CD14-positive monocyte (primary cell): ENCODE data around the gene APC2. TPM values are rescaled to one million over a fixed set of nuclear protein-coding genes. Genes with fewer than 3 reads are reported as not detected.
A peak's percentile ranks its signal among the peaks of the same experiment; 100 is the strongest.

Experiments
- DNase-seq, 3 donors: peaks; one replicate each; pipeline ENCODE4 v3.0.0-alpha.2; 2011 to 2022
- H2AFZ ChIP-seq: 2 replicates; pipeline ENCODE4 v1.6.0; 2012; ENCODE audit warnings: mild to moderate bottlenecking, low read depth, low read length, inconsistent platforms; ENCODE audit not compliant: insufficient read depth, poor library complexity, severe bottlenecking
- H3K27ac ChIP-seq, 2 donors: 1 replicate in 1 of 2; 2 replicates in 1 of 2; pipeline ENCODE4 v1.5.1; 2012 to 2013; ENCODE audit warnings: low read length in 2 of 2, control low read depth in 1 of 2, inconsistent platforms in 1 of 2, low read depth in 1 of 2, mild to moderate bottlenecking in 1 of 2
- H3K27me3 ChIP-seq, 2 donors: one replicate each; pipeline versions ENCODE4 v1.6.0 to v1.6.1; 2011 to 2013; ENCODE audit warnings: low read length in 2 of 2; ENCODE audit not compliant: control insufficient read depth in 2 of 2, insufficient read depth in 2 of 2
- H3K36me3 ChIP-seq, 2 donors: replicated peaks in 1 of 2; 1 replicate in 1 of 2; 2 replicates in 1 of 2; pipeline versions ENCODE4 v1.5.1 to v1.6.1; 2012 to 2013; ENCODE audit warnings: low read length in 2 of 2, control low read depth in 1 of 2, inconsistent platforms in 1 of 2, mild to moderate bottlenecking in 1 of 2; ENCODE audit not compliant: insufficient read depth in 2 of 2, control insufficient read depth in 1 of 2
- H3K4me1 ChIP-seq, 2 donors: 1 replicate in 1 of 2; 2 replicates in 1 of 2; pipeline versions ENCODE4 v1.5.1 to v1.6.1; 2012 to 2013; ENCODE audit warnings: low read length in 2 of 2, control low read depth in 1 of 2, inconsistent platforms in 1 of 2, mild to moderate bottlenecking in 1 of 2, moderate library complexity in 1 of 2; ENCODE audit not compliant: insufficient read depth in 2 of 2, control insufficient read depth in 1 of 2
- H3K4me2 ChIP-seq: replicated peaks from 2 replicates; pipeline ENCODE3; 2012; ENCODE audit warnings: low read length, moderate library complexity, mild to moderate bottlenecking; ENCODE audit not compliant: poor library complexity, severe bottlenecking; ENCODE audit errors: extremely low read depth
- H3K4me3 ChIP-seq, 3 experiments: fragments of 200-600 bp in 1 of 3; sonication (generic) in 1 of 3; replicated peaks in 1 of 3; 1 replicate in 2 of 3; 2 replicates in 1 of 3; pipeline ENCODE4 v1.5.1; 2011 to 2013; ENCODE audit warnings: low read length in 3 of 3, mild to moderate bottlenecking in 3 of 3, control low read depth in 2 of 3, low read depth in 2 of 3, inconsistent platforms in 1 of 3, moderate library complexity in 1 of 3
- H3K79me2 ChIP-seq: 2 replicates; pipeline ENCODE4 v1.6.0; 2012; ENCODE audit warnings: mild to moderate bottlenecking, control low read depth, inconsistent platforms, low read length, moderate library complexity; ENCODE audit not compliant: insufficient read depth
- H3K9ac ChIP-seq: 2 replicates; pipeline ENCODE4 v1.6.0; 2017; ENCODE audit warnings: low read length, mild to moderate bottlenecking; ENCODE audit not compliant: insufficient read depth, poor library complexity, severe bottlenecking
- H3K9me3 ChIP-seq, 2 donors: replicated peaks in 1 of 2; 1 replicate in 1 of 2; 2 replicates in 1 of 2; pipeline versions ENCODE4 v1.5.1 to v1.6.1; 2012 to 2013; ENCODE audit warnings: low read length in 2 of 2, control low read depth in 1 of 2; ENCODE audit not compliant: control insufficient read depth in 1 of 2, insufficient read depth in 1 of 2
- H4K20me1 ChIP-seq: 2 replicates; pipeline ENCODE4 v1.6.0; 2012; ENCODE audit warnings: mild to moderate bottlenecking, low read length, control low read depth, moderate library complexity; ENCODE audit not compliant: insufficient read depth
- H3K27ac Mint-ChIP-seq, 7 donors: one replicate each; pipeline ENCODE4 v1.8.0; 2020; ENCODE audit warnings: mild to moderate bottlenecking in 7 of 7, mixed read lengths in 7 of 7, moderate library complexity in 6 of 7, inconsistent platforms in 2 of 7
- H3K27me3 Mint-ChIP-seq, 3 donors: one replicate each; pipeline ENCODE4 v1.8.0; 2021 to 2022; ENCODE audit warnings: low read depth in 3 of 3, mild to moderate bottlenecking in 3 of 3, mixed read lengths in 3 of 3, moderate library complexity in 3 of 3, inconsistent platforms in 1 of 3
- H3K36me3 Mint-ChIP-seq, 2 donors: one replicate each; pipeline ENCODE4 v1.8.0; 2020; ENCODE audit warnings: mixed read lengths in 2 of 2, inconsistent platforms in 1 of 2, mild to moderate bottlenecking in 1 of 2
- H3K4me1 Mint-ChIP-seq: one replicate; pipeline ENCODE4 v1.8.0; 2020; ENCODE audit warnings: mild to moderate bottlenecking, mixed read lengths
- H3K4me3 Mint-ChIP-seq, 2 donors: one replicate each; pipeline ENCODE4 v1.8.0; 2020; ENCODE audit warnings: mild to moderate bottlenecking in 2 of 2, mixed read lengths in 2 of 2, moderate library complexity in 1 of 2
- H3K9me3 Mint-ChIP-seq, 7 donors: one replicate each; pipeline ENCODE4 v1.8.0; 2020 to 2022; ENCODE audit warnings: mixed read lengths in 7 of 7, mild to moderate bottlenecking in 6 of 7, moderate library complexity in 6 of 7, inconsistent platforms in 2 of 7
- WGBS: methylation state at CpG from one replicate; pipeline ENCODE4 v1.1.5; 2013; ENCODE audit warnings: missing lambda C conversion rate; ENCODE audit not compliant: insufficient coverage; 5-methylcytosine and 5-hydroxymethylcytosine counted together
- intact Hi-C, 2 donors: fragments of 100-400 bp; cut with micrococcal nuclease; formaldehyde crosslinking; loops; one replicate each; pipeline versions ENCODE4 v1.15.0 to v1.15.1; 2023
- polyA plus RNA-seq, 3 donors: library from polyadenylated mRNA; depleted of rRNA in 1 of 3; unstranded in 2 of 3; stranded (reverse) in 1 of 3; fragments of 300-500 nt in 2 of 3; fragments of >200 nt in 1 of 3; fragmentation: Illumina TruSeq in 2 of 3; gene quantifications; 1 replicate in 2 of 3; 2 replicates in 1 of 3; pipeline ENCODE4 v1.2.3, GENCODE V29; 2012 to 2021
- TF ChIP-seq, protein P1 (sequence below): fragments of 200-600 bp; IDR thresholded peaks from one replicate; pipeline ENCODE4 v1.8.0; 2022; ENCODE audit warnings: antibody characterized with exemption, mild to moderate bottlenecking

Gene APC2
- polyA plus RNA-seq, 3 donors = 0.04 TPM; not detected in 2

DNA sequence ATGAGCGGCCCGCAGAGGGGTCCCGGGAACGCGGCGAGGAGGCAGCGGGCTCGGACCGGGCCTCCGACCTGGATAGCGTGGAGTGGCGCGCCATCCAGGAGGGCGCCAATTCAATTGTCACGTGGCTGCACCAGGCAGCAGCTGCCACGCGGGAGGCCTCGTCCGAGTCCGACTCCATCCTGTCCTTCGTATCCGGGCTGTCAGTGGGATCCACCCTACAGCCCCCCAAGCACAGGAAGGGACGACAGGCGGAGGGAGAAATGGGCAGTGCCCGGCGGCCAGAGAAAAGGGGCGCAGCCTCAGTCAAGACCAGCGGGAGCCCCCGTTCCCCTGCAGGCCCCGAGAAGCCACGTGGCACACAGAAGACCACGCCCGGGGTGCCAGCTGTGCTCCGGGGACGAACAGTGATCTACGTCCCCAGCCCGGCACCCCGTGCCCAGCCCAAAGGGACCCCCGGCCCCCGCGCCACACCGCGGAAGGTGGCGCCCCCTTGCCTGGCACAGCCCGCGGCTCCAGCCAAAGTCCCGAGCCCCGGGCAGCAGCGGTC, 18.4 kb downstream of the APC2 start:
- TF ChIP-seq, protein P1, sequence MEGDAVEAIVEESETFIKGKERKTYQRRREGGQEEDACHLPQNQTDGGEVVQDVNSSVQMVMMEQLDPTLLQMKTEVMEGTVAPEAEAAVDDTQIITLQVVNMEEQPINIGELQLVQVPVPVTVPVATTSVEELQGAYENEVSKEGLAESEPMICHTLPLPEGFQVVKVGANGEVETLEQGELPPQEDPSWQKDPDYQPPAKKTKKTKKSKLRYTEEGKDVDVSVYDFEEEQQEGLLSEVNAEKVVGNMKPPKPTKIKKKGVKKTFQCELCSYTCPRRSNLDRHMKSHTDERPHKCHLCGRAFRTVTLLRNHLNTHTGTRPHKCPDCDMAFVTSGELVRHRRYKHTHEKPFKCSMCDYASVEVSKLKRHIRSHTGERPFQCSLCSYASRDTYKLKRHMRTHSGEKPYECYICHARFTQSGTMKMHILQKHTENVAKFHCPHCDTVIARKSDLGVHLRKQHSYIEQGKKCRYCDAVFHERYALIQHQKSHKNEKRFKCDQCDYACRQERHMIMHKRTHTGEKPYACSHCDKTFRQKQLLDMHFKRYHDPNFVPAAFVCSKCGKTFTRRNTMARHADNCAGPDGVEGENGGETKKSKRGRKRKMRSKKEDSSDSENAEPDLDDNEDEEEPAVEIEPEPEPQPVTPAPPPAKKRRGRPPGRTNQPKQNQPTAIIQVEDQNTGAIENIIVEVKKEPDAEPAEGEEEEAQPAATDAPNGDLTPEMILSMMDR = no peak
- Histone ChIP-seq H3K79me2 (no peaks in the 10 kb centered on the region), H3K9me3 (peaks cover 8 to 17% of the 10 kb centered on the region in 2 donors), H2AFZ (no peak overlapping the region), H3K4me3 (no peak overlapping the region), H3K9ac (no peak overlapping the region), H3K4me2 (peak overlapping the region; percentile 2), H3K27ac (no peak overlapping the region), H3K27me3 (peaks cover 61 to 67% of the 10 kb centered on the region in 2 donors), H3K4me1 (peaks cover 25 to 41% of the 10 kb centered on the region in 2 donors), H3K36me3 (no peaks in the 10 kb centered on the region), H4K20me1 (peaks cover 84% of the 10 kb centered on the region)
- no peak for DNase-seq
- H3K36me3 Mint-ChIP-seq = peaks cover 0 to 3% of the 10 kb centered on the region in 2 donors
- H3K9me3 Mint-ChIP-seq = peaks cover 0 to 19% (median 2%) of the 10 kb centered on the region in 7 donors
- H3K4me1 Mint-ChIP-seq = peaks cover 19% of the 10 kb centered on the region
- no peak overlapping the region for H3K27ac Mint-ChIP-seq
- peaks cover 47 to 83% (median 60%) of the 10 kb centered on the region in 3 donors for H3K27me3 Mint-ChIP-seq
- H3K4me3 Mint-ChIP-seq = peak overlapping the region in 1 of 2 donors; percentile 26
- 4% methylated on average over 49 of the region's 49 CpGs for WGBS
- intact Hi-C loops = no loop called here

- Histone ChIP-seq H3K4me3 (no peak overlapping the region), H3K79me2 (no peaks in the 10 kb centered on the region), H3K27me3 (peaks cover 61 to 72% of the 10 kb centered on the region in 2 donors), H3K4me1 (peaks cover 25 to 41% of the 10 kb centered on the region in 2 donors), H3K9me3 (peaks cover 8 to 17% of the 10 kb centered on the region in 2 donors), H2AFZ (no peak overlapping the region), H3K4me2 (no peak overlapping the region), H3K36me3 (no peaks in the 10 kb centered on the region), H4K20me1 (peaks cover 89% of the 10 kb centered on the region), H3K9ac (no peak overlapping the region), H3K27ac (no peak overlapping the region)
- no peak overlapping the region for H3K27ac Mint-ChIP-seq
- H3K4me1 Mint-ChIP-seq = peaks cover 19% of the 10 kb centered on the region
- peak overlapping the region in 1 of 2 donors; percentile 53 for H3K4me3 Mint-ChIP-seq
- WGBS = 1% methylated on average over 47 of the region's 47 CpGs
- no peak for DNase-seq
- TF ChIP-seq, protein P1 = no peak
- intact Hi-C loops = no loop called here
- peaks cover 47 to 86% (median 60%) of the 10 kb centered on the region in 3 donors for H3K27me3 Mint-ChIP-seq
- H3K9me3 Mint-ChIP-seq = peaks cover 0 to 19% (median 2%) of the 10 kb centered on the region in 7 donors
- H3K36me3 Mint-ChIP-seq = peaks cover 0 to 3% of the 10 kb centered on the region in 2 donors
Measured at GRCh38 chr19:1468821-1469254, 18.9 kb downstream of the APC2 start.
